Measurements from ENCODE around the gene PLCB2.

PLCB2 gene

GRCh38 chr15:40313531-40314398 is 6.0 kb upstream of the PLCB2 start:
- H3K36me3 ChIP-seq (ENCODE audit: control insufficient read depth, insufficient read depth, low read length): no peaks in the 10 kb centered on the region
- no CpG with 5 or more reads among the region's 10 CpGs for WGBS (ENCODE audit: insufficient coverage, insufficient read length)
- H3K4me3 ChIP-seq (ENCODE audit: low read length): no peak overlapping the region
- no peaks in the 10 kb centered on the region for H3K9me3 ChIP-seq (ENCODE audit: control insufficient read depth, insufficient read depth, low read length)
- H3K27ac ChIP-seq (ENCODE audit: low read length): no peak overlapping the region
- H3K27me3 ChIP-seq (ENCODE audit: control insufficient read depth, insufficient read depth, low read length): no peaks in the 10 kb centered on the region
- no peak for DNase-seq (ENCODE audit: low read depth, low spot score)
- H3K4me1 ChIP-seq (ENCODE audit: control insufficient read depth, insufficient read depth, low read length): peaks cover 6% of the 10 kb centered on the region

DNA sequence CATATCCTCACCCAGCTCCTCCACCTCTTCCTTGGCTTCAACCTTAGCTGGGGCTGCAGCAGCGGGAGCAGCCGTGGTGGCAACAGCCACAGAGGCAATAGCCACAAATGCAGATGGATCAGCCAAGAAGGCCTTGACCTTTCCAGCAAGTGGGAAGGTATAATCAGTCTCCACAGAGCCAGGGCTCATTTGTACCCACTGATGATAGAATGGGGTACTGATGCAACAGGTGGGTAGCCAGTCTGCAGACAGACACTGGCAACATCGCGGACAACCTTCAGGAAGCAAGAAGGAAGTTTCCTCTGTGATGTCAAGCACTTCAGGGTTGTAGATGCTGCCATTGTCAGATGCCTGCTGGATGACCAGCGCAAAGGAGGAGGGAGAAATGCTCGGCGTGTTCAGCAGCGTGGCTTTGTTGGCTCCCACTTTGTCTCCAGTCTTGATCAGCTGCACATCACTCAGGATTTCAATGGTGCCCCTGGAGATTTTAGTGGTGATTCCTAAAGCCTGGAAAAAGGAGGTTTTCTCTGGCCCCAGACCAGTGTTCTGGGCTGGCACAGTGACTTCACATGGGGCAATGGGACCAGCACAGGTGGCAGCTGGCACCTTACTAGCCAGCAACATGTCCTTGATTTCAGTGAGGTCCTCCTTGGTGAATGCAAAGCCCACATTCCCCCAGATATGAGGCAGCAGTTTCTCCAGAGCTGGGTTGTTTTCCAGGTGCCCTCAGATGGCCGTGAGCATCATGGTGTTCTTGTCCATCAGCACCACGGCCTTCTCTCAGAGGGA is 4.8 kb upstream of the PLCB2 start:
- Histone ChIP-seq H3K36me3 (ENCODE audit: control insufficient read depth, insufficient read depth, low read length) (no peaks in the 10 kb centered on the region), H3K27ac (ENCODE audit: low read length) (no peak overlapping the region), H3K4me3 (ENCODE audit: low read length) (no peak overlapping the region), H3K4me1 (ENCODE audit: control insufficient read depth, insufficient read depth, low read length) (peaks cover 10% of the 10 kb centered on the region), H3K27me3 (ENCODE audit: control insufficient read depth, insufficient read depth, low read length) (no peaks in the 10 kb centered on the region), H3K9me3 (ENCODE audit: control insufficient read depth, insufficient read depth, low read length) (no peaks in the 10 kb centered on the region)
- DNase-seq (ENCODE audit: low read depth, low spot score): no peak
- no CpG with 5 or more reads among the region's 10 CpGs for WGBS (ENCODE audit: insufficient coverage, insufficient read length)

DNA sequence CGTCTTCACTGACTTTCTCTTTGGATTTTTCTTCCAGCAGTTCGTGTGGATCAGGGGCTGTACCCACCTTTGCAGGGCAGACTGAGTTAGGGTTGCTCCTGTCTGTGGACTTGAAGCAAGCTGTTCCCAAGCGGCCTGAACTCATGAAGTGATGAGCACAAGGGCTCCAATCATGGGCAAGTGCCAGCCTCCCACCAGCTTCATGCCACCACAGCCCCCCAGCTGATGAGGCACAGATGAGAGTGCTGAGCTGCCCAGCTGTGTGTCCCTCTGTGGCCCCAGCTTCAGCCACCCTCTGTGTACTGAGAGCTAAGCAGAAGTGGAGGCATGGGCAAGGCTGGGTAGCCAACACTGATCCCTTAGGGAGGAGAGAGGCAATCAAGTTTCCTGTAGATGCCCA is 3.3 kb upstream of the PLCB2 start:
- no peaks in the 10 kb centered on the region for H3K27me3 ChIP-seq (ENCODE audit: control insufficient read depth, insufficient read depth, low read length)

GRCh38 chr15:40310001-40310959 is 2.5 kb upstream of the PLCB2 start:
- H3K9me3 ChIP-seq (ENCODE audit: control insufficient read depth, insufficient read depth, low read length): no peaks in the 10 kb centered on the region
- peak; percentile 58 for DNase-seq (ENCODE audit: low read depth, low spot score)
- no peaks in the 10 kb centered on the region for H3K36me3 ChIP-seq (ENCODE audit: control insufficient read depth, insufficient read depth, low read length)
- H3K27ac ChIP-seq (ENCODE audit: low read length): no peak overlapping the region
- H3K4me1 ChIP-seq (ENCODE audit: control insufficient read depth, insufficient read depth, low read length): peaks cover 18% of the 10 kb centered on the region
- no CpG with 5 or more reads among the region's 4 CpGs for WGBS (ENCODE audit: insufficient coverage, insufficient read length)
- H3K27me3 ChIP-seq (ENCODE audit: control insufficient read depth, insufficient read depth, low read length): no peaks in the 10 kb centered on the region
- no peak overlapping the region for H3K4me3 ChIP-seq (ENCODE audit: low read length)

More for the DNA sequence above, 3.3 kb upstream of the PLCB2 start:
- no peak for DNase-seq (ENCODE audit: low read depth, low spot score)
- WGBS (ENCODE audit: insufficient coverage, insufficient read length): no CpG with 5 or more reads among the region's 3 CpGs
- Histone ChIP-seq H3K4me3 (ENCODE audit: low read length) (no peak overlapping the region), H3K27ac (ENCODE audit: low read length) (no peak overlapping the region), H3K4me1 (ENCODE audit: control insufficient read depth, insufficient read depth, low read length) (peaks cover 18% of the 10 kb centered on the region), H3K36me3 (ENCODE audit: control insufficient read depth, insufficient read depth, low read length) (no peaks in the 10 kb centered on the region), H3K9me3 (ENCODE audit: control insufficient read depth, insufficient read depth, low read length) (no peaks in the 10 kb centered on the region)

GRCh38 chr15:40309344-40309862 is 1.7 kb upstream of the PLCB2 start:
- H3K27ac ChIP-seq (ENCODE audit: low read length): no peak overlapping the region
- no peak for DNase-seq (ENCODE audit: low read depth, low spot score)
- no peaks in the 10 kb centered on the region for H3K27me3 ChIP-seq (ENCODE audit: control insufficient read depth, insufficient read depth, low read length)
- no peaks in the 10 kb centered on the region for H3K36me3 ChIP-seq (ENCODE audit: control insufficient read depth, insufficient read depth, low read length)
- no CpG with 5 or more reads among the region's 8 CpGs for WGBS (ENCODE audit: insufficient coverage, insufficient read length)
- H3K4me3 ChIP-seq (ENCODE audit: low read length): no peak overlapping the region
- peaks cover 18% of the 10 kb centered on the region for H3K4me1 ChIP-seq (ENCODE audit: control insufficient read depth, insufficient read depth, low read length)
- no peaks in the 10 kb centered on the region for H3K9me3 ChIP-seq (ENCODE audit: control insufficient read depth, insufficient read depth, low read length)

DNA sequence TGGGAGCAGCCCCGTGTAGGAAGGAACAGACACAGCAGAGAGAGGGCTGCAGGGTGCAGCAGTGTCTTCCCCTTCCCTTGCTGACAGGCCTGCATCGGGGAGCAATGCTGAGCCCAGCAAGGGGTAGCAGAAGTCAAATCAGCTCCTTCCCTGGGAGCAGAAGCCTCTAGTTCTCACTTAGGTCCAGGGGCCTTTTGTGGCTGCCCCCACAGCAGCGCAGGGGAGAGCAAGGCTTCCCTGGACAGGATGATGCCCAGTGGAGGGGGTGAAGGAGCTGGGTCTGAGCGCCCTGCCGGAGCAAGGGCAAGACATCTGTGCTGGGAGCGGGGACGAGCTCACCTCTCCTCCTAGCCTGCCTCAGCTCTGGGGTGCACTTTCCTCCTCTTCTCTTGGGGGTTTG is 827 bp downstream of the PLCB2 start:
- Histone ChIP-seq H3K27me3 (ENCODE audit: control insufficient read depth, insufficient read depth, low read length) (no peaks in the 10 kb centered on the region), H3K4me1 (ENCODE audit: control insufficient read depth, insufficient read depth, low read length) (peaks cover 24% of the 10 kb centered on the region), H3K4me3 (ENCODE audit: low read length) (no peak overlapping the region), H3K27ac (ENCODE audit: low read length) (no peak overlapping the region), H3K36me3 (ENCODE audit: control insufficient read depth, insufficient read depth, low read length) (no peaks in the 10 kb centered on the region), H3K9me3 (ENCODE audit: control insufficient read depth, insufficient read depth, low read length) (no peaks in the 10 kb centered on the region)
- no CpG with 5 or more reads among the region's 7 CpGs for WGBS (ENCODE audit: insufficient coverage, insufficient read length)
- no peak for DNase-seq (ENCODE audit: low read depth, low spot score)

- Histone ChIP-seq H3K27me3 (ENCODE audit: control insufficient read depth, insufficient read depth, low read length) (no peaks in the 10 kb centered on the region), H3K27ac (ENCODE audit: low read length) (no peak overlapping the region), H3K36me3 (ENCODE audit: control insufficient read depth, insufficient read depth, low read length) (no peaks in the 10 kb centered on the region), H3K4me3 (ENCODE audit: low read length) (no peak overlapping the region), H3K4me1 (ENCODE audit: control insufficient read depth, insufficient read depth, low read length) (peaks cover 27% of the 10 kb centered on the region), H3K9me3 (ENCODE audit: control insufficient read depth, insufficient read depth, low read length) (no peaks in the 10 kb centered on the region)
- no CpG with 5 or more reads among the region's 5 CpGs for WGBS (ENCODE audit: insufficient coverage, insufficient read length)
- no peak for DNase-seq (ENCODE audit: low read depth, low spot score)
Observed at GRCh38 chr15:40306371-40306770, 1.4 kb downstream of the PLCB2 start.

GRCh38 chr15:40305281-40305680 is 2.5 kb downstream of the PLCB2 start:
- Histone ChIP-seq H3K27ac (ENCODE audit: low read length) (no peak overlapping the region), H3K9me3 (ENCODE audit: control insufficient read depth, insufficient read depth, low read length) (no peaks in the 10 kb centered on the region), H3K27me3 (ENCODE audit: control insufficient read depth, insufficient read depth, low read length) (no peaks in the 10 kb centered on the region), H3K36me3 (ENCODE audit: control insufficient read depth, insufficient read depth, low read length) (no peaks in the 10 kb centered on the region), H3K4me1 (ENCODE audit: control insufficient read depth, insufficient read depth, low read length) (peaks cover 27% of the 10 kb centered on the region), H3K4me3 (ENCODE audit: low read length) (no peak overlapping the region)
- WGBS (ENCODE audit: insufficient coverage, insufficient read length): no CpG with 5 or more reads among the region's 4 CpGs
- DNase-seq (ENCODE audit: low read depth, low spot score): no peak

GRCh38 chr15:40303576-40303975 is 4.2 kb downstream of the PLCB2 start:
- no peaks in the 10 kb centered on the region for H3K27me3 ChIP-seq (ENCODE audit: control insufficient read depth, insufficient read depth, low read length)
- H3K27ac ChIP-seq (ENCODE audit: low read length): no peak overlapping the region
- WGBS (ENCODE audit: insufficient coverage, insufficient read length): no CpG with 5 or more reads among the region's 2 CpGs
- H3K4me1 ChIP-seq (ENCODE audit: control insufficient read depth, insufficient read depth, low read length): peaks cover 19% of the 10 kb centered on the region
- no peak for DNase-seq (ENCODE audit: low read depth, low spot score)
- H3K36me3 ChIP-seq (ENCODE audit: control insufficient read depth, insufficient read depth, low read length): no peaks in the 10 kb centered on the region
- H3K9me3 ChIP-seq (ENCODE audit: control insufficient read depth, insufficient read depth, low read length): no peaks in the 10 kb centered on the region
- H3K4me3 ChIP-seq (ENCODE audit: low read length): no peak overlapping the region

DNA sequence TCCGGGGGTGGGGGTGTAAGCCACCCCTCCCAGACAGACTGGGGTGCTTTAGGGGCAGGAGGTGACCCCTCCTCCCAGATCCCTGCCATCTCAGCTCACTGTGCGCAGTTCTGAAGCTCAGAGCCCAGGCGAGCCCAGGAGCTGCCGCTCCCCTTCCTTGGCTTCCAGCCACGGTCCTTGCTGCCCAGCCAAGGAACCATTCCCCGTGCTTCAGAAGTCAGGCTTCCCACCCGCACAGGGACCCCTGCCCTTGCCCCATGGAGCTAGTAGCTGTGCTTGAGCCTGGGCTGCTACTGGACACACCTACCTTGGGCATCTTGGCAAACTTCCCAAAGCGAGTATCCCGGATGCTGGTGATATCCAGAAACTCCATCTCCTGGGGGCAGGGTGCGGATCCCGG is 4.8 kb downstream of the PLCB2 start:
- Histone ChIP-seq H3K27me3 (ENCODE audit: control insufficient read depth, insufficient read depth, low read length) (no peaks in the 10 kb centered on the region), H3K27ac (ENCODE audit: low read length) (no peak overlapping the region), H3K36me3 (ENCODE audit: control insufficient read depth, insufficient read depth, low read length) (no peaks in the 10 kb centered on the region), H3K4me3 (ENCODE audit: low read length) (no peak overlapping the region), H3K4me1 (ENCODE audit: control insufficient read depth, insufficient read depth, low read length) (peaks cover 18% of the 10 kb centered on the region), H3K9me3 (ENCODE audit: control insufficient read depth, insufficient read depth, low read length) (no peaks in the 10 kb centered on the region)
- DNase-seq (ENCODE audit: low read depth, low spot score): no peak
- WGBS (ENCODE audit: insufficient coverage, insufficient read length): no CpG with 5 or more reads among the region's 11 CpGs

All from iPS DF 6.9 (cell line).